GM21717 (cell line): ENCODE data around the gene AADACL2.

Experiments
- ATAC-seq: cut with Tn5 transposase; IDR thresholded peaks from one replicate; pipeline ENCODE4 v1.9.1; 2021; ENCODE audit warnings: mild to moderate bottlenecking, moderate library complexity; ENCODE audit not compliant: unreplicated experiment

AADACL2 gene, protein sequence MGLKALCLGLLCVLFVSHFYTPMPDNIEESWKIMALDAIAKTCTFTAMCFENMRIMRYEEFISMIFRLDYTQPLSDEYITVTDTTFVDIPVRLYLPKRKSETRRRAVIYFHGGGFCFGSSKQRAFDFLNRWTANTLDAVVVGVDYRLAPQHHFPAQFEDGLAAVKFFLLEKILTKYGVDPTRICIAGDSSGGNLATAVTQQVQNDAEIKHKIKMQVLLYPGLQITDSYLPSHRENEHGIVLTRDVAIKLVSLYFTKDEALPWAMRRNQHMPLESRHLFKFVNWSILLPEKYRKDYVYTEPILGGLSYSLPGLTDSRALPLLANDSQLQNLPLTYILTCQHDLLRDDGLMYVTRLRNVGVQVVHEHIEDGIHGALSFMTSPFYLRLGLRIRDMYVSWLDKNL

DNA sequence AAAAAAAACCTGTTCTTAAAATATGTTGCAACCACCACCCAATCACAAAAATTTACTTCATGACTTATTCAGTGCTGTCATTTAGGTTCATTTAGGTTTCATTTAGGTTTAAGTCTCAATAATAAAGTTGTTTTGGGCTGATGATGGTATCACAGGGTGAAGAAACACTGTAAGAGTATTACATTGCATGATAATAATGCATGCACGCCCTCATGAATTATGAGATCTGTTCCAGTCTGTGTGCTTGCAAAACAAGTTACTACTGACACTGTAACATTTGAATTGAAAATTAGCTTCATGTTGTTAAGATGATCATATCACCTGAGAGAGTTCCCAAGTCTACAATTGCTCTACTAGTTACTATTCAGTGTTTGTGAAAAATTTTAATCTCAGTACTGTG lies at the start of gene AADACL2:
AADACL2 (plus strand) TSS at position 315 of the 400 bp plus-strand sequence. CDS start 109 bp downstream, outside the sequence.
- ATAC-seq, result no peak

DNA sequence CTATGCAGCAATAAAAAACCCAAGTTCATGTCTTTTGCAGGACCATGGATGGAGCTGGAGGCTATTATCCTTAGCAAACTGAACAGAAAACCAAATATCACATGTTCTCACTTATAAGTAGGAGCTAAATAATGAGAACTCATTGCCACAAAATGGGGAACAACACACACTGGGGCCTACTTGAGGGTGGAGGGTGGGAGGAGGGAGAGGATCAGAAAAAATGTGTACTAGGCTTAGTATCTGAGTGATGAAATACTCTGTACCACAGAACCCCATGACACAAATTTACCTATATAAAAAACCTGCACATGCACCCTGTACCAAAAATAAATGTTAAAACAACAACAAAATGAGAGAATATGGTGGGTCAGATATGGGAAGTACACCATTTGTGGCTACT lies 49.6 kb upstream of the AADACL2 start:
- ATAC-seq, result no peak

DNA sequence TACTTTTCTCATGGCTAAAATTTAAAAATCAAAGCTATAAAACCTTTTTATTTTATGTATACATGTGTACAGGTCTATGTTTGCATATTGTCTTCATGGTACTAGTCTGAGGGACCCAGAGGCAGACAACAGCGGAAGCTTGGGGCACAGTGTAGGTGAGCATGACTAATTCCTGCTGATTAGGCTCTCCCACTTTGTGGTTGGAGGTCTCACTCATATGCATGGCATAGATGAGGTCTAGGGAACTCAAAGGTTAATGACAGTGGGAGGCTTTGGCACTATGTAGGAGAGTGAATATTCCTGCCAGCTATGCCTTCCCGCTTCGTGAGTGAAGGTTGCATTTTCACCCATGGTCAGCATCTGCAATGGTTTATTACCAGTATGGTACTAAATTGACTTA lies 47.5 kb upstream of the AADACL2 start:
- no peak for ATAC-seq

DNA sequence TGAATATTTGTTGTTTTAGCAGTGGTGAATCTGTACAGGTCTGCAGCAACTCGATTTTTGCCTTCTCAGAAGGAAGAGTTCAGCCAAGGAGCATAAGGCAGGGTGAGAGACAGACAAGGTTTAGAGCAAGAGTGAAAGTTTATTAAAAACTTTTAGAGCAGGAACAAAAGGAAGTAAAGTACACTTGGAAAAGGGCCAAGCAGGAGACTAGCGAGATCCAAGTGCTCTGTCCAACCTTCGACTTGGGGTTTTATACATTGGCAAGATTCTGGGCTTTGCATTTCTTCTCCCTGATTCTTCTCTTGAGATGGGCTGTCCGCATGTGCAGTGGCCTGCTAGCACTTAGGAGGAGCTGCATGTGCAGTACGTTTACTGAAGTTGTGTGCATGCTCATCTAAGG lies 46.7 kb upstream of the AADACL2 start:
- ATAC-seq, result no peak

DNA sequence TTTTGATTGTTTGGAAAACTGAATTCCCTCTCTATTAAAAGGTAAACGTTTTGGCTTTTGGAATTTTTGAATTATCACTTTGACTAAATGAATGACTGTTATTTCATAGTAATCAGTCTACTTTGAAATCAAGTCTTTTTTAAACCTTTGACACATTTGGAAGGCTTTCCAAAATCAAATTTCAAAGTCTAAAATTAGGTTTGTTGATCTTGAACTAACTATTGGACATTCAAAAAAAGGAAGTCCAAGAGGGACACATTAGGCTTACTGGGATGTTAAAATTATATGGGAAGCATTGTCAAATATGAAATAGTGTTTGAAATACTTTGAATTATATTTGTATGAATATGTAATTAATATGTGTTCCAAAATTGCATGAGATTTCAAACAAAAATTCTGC lies 45.2 kb upstream of the AADACL2 start:
- ATAC-seq, result no peak

DNA sequence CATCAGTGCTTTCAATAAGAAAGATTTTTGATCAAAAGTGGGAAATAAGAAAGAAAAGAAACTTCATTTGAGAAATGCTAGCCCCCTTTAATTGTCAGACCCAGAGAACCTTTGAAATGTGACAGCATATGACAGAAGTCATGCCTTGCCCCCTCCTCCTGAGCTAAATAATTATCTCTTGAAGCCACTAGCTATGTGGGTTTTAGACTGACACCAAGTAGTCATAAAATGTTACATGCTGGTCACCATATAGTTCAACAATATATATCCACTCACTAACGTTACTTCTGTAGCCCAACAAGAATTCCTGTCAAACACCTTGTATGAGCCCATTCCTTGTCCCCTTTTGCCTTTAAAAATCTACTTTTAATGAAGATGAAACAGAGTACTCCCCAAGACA lies 43.1 kb upstream of the AADACL2 start:
- ATAC-seq, result no peak

DNA sequence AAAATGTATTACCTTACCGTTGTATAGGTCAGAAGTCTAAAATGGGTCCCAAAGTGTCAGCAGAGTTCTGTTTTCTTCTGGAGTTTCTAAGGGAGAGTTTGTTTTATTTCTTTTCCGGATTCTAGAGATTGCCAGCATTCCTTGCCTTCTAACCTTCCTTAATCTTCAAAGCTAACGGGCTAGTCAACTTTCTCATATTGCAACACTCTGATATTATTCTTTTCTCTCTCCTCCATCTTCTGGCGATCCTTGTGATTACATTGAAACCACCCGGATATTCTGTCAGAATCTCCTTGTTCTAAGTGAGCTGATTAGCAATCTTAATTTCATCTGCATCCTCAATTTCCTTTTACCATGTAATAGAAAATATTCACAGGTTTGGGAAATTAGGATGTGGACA lies 36.2 kb upstream of the AADACL2 start:
- ATAC-seq, result no peak

DNA sequence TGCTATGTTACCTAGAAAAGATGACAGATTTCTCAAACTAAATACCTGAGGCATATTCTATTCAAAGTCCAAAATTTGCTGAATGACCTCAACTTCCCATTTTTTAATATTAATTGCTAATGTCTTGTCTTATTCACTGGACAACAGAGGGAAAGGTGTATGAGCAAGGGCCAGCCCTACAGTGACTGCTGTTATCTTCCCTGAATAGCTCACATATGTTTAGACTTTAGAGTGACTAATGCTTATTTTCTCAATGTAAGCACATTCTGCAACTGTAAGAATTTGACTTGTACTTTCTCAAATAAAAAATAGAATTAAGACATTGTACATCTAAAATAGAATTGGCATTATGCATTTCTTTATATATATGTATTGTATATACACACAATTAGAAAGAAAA lies 26.5 kb upstream of the AADACL2 start:
- no peak for ATAC-seq

DNA sequence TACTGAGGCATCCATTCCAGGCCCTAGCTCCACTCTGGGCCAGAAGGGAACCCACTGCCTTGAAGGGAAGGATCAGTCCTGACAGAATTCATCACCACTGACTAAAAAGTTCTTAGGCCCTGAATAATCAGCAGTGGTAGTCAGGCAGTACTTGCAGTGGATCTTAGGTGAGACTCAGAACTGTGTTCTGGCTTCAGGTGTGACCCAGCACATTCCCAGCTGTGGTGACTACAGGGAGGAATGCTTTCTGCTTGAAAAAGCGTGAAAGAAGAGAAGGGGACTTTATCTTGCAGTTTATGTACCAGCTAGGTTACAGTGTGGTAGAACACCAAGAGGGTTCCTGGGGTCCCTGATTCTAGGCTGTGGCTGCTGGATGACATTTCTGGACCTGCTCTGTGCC lies 24.9 kb upstream of the AADACL2 start:
- no peak for ATAC-seq

DNA sequence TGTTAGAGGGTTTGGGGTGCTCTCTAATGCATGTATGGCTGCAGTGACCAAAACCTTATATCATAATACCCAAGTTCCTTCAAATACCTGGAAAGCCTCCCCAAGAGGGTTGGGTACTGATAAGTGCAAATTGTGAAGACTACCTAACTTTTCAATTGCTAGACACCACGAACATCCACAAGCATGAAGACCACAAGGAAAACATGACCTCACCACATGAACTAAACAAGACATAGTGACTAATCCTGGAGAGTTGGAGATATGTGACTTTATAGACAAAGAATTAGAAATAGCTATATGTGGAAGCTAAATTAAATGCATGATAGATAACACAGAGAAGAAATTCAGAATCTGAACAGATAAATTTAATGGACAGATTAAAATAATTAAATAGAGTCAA lies 23.9 kb upstream of the AADACL2 start:
- no peak for ATAC-seq

DNA sequence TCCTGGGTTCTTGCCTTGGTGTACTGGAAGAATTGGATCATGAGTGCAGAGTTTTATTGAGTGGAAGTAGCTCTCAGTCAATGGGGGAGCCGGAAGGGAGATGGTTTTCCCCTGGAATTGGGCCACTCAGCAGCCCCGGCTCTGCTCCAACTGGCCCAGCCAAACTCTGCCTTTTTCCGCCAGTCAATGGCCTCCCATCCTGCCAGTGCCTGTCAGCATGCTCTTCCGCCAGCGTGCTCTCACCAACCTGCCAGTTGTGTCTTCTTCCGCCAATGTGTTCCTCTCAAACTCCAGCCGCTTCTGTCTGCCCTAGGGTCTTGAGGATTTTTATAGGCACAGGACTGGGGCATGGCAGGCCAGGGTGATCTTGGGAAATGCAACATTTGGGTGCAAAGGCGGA lies 12.4 kb upstream of the AADACL2 start:
- ATAC-seq, result no peak

DNA sequence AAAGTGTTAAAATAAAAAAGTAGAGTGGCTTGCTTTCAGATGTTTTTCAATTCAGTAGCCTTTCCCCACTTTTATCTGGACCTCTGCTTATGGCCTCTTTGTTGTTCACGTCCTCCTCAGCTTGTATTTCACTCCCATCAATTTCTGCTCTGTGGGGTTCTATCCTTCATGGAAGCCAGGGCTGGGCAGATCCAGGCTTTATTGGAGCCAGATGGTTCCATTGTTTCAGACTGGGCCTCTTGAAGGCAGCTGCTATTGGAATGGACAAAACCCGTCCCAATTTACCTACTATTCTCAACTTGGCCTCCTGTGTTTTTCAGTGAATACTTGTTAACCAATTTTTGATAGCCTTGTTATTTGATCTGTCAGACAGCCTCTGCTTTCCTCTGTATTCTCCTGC lies 10.9 kb upstream of the AADACL2 start:
- no peak for ATAC-seq

DNA sequence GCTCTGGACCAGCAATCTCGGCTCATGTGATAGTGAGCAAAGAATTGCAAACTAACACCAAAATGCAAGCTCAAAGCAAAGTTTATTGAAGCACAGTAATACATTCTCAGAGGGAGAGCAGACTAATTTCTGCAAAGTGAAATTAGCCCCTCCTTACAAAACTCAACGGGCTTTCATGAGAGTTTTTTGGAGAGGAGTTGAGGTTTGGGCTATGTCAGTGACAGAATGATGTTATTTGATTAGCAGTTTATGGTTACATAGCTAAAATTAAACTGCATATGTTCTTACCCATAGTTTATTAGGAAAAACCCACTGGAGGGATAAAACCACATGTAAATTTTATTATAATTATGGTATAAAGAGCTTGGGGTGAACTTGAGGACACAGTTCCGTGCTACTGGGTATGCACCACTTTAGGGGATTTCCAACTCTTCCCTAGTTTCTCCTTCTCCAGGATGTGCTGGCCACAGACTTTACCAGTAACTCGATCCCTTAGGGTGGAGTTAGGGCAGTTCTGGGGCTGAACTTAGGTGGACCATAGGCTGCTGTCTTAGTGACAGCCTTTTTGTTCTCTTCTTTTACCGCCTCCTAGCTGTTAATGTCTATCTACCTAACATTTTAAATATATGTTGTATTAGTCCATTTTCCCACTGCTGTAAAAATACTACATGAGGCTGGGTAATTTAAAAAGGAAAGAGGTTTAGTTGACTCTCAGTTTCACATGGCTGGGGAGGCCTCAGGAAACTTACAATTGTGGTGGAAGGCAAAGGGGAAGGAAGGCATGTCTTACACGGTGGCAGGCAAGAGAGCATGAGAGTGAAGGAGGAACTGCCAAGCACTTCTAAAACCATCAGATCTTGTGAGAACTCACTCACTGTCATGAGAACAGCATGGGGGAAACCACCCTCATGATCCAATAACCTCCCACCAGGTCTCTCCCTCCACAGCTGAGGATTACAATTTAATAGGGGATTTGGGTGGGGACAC lies 8.9 kb upstream of the AADACL2 start:
- no peak for ATAC-seq

DNA sequence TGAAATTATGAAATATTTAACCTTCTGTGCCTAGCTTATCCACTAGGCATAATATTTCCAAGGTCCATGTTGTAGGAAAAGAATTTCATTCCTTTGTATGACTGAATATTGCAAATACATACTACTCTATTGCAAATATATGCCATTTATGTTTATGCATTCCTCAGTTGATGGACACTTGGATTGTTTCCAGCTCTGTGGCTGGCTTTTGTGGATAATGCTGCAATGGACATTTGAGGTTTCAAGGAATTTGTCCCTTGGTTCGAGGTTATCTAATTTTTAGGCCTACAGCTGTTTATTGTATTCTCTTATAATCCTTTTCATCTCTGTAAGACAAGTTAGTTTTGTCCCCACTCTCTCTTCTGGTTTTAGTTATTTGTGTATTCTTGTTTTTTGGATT lies 7.7 kb upstream of the AADACL2 start:
- no peak for ATAC-seq

DNA sequence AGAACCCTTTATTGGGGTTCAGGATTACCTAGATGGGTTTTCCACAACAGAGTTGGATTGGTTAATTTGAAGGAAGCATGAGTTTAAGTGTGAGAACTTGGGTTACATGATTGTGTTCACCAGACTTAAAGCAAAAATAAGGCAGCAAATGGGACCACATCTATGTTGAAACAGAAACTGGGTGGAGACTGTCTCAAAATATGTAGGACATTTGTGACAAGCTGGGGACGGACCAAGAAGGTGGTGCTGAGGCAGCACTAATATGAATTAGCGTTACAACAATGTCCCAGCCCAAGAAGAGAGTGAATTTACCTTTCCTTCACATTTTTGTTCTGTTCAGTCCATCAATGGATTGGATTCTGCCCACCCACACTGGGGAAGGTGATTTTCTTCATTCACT lies 866 bp upstream of the AADACL2 start:
- no peak for ATAC-seq

DNA sequence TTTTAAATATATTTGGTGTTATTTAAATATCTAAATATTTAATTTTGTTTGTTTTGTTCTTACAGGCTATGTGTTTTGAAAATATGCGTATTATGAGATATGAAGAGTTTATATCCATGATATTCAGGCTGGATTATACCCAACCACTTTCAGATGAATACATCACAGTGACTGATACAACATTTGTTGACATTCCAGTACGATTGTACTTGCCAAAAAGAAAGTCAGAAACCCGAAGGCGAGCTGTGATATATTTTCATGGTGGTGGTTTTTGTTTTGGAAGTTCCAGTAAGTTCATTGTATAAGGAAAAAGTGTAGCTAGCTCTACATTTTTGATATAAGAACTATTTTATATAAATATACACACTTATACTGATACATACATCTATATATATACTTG lies 6.9 kb downstream of the AADACL2 start:
- no peak for ATAC-seq

DNA sequence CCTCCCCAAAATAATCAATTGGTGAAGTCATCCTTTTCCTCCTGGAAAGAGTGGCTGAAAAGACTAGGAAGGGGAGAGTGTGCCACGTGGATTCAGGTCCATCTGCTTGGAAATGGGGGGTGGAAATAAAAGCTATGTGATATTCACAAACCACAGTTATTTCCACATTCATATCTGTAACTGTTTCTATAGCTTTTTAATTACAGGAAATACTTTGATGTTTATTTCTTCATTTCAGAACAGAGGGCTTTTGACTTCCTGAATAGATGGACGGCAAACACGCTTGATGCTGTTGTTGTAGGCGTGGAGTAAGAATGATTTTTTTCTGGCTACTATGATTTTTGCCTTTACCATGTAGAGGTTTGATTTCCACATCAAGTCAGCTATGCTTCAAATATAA lies 10.1 kb downstream of the AADACL2 start:
- no peak for ATAC-seq

DNA sequence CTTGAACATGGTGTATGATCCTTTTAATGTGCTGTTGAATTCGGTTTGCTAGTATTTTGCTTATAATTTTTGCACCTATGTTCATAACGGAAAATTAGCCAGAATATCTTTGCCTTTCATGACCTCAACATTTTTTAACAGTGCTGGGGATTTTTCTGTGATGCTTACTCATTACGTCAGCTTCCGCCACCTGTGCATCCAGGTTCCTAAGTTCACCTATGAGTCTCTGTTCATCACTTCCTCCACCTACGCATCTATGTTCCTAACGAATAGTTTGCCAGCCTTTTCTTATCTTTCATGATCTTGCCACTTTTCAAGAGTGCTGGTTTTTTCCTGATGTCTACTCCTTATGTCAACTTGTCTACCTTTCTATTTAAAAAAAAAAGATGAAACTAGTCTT lies 16.5 kb downstream of the AADACL2 start:
- no peak for ATAC-seq

DNA sequence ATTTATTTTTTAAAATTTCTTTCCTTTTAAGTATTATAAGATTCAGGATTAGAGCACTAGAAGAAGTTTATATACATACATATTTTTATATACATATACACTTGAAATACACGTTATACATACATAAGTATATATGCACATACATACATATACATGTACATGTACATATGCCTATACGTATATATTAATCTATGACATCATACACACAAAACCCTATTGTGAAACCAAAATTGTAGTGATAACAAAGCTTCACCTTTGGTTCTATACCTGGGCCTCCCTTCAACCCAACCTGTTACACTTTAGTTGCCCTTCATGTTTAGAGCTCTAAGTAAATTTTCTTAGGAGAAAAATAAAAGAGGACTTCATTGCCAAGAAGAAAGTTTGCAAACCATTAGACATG lies 17.0 kb downstream of the AADACL2 start:
- no peak for ATAC-seq

DNA sequence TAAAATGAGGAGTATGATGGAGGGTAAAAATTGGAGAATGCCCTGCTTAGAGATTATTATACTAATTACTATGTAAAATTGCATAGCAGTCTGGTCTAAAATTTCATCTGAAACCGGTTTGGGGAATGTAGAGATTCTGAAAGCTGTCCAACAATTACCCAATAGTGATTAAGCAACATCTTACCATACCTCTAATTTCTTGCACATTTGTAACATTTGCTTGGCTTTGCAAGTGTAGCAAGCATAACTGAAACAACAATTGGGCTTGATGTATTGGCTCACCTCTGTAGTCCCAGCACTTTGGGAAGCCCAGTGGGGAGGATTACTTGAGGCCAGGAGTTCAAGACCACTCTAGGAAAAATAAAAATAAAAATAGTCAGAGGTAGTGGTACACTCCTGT lies 17.4 kb downstream of the AADACL2 start:
- no peak for ATAC-seq

DNA sequence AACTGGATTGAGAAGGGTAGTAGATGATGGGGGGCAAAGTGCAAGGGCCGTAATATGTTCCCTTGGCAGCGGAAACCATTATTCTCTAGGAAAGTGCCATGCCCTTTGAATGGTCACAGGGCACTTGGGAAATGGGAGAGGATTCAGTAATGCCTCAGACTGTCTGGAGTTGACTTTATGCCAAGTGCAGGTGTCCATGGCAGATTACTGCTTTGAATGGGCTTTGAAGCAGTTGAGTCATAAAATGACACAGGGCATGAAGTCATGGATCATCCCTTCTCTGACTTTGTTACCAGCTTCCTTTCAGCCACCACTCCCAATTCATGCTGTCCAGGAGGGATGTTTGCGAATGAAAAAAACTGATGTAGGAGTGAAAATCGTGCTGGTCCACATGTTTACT lies 20.1 kb downstream of the AADACL2 start:
- no peak for ATAC-seq

DNA sequence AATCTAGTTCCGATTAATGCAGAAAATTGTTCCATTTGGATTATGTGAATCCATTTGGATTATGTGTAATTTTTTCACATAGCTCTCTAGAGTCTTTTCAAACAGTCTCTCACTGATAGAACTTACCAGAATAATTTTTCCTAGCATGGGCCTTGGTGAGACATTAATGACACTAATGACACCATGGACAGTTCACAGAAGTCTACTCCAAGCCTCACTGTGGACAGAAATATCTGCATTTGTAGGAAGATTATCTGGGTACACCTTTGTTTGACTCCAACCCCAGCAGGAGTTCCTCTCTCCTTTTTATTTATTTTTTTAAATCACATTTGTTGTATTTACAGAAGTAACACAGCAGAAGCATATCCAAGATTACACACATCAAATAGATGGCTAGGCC lies 27.9 kb downstream of the AADACL2 start:
- no peak for ATAC-seq
